ENCODE results near the gene MARCHF4.

DNA sequence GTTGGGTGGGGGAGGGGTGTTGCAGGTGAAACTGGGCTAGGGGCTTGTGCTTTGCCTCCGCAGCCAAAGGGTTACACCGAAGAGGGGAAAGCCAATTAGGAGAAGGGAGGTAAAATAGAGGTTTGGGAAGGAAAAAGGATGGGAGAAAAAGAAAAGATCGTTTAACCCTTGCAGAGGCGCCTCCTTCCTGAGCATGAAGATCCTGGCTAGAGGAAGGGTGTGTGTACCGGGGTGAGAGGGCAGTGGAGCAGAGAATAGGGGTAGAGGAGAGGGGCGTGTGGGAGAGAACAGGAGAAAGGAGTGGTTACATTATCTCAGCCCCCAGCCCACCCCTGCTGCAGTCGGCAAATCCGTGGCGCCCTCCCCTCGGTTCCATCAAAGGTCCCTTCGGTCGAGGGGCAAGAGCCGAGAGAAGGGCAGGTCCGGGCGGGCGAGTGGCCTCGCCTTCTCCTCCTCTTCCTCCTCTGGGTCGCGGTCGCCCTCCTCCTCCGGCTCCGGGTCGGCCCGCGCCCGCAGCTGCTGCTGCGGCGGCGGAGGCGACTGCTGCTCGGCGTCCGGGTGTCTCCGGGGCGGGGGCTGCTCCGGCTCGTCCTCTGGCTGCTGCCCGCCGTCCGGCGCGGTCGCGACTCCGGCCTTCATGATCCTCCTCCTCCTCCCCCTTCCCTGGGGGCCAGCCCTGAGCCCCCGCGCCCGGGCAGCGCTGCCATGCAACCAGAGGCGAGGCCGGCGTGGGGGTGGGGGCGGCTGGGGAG lies 1.1 kb downstream of the MARCHF4 start:
- TF ChIP-seq, protein P1, sequence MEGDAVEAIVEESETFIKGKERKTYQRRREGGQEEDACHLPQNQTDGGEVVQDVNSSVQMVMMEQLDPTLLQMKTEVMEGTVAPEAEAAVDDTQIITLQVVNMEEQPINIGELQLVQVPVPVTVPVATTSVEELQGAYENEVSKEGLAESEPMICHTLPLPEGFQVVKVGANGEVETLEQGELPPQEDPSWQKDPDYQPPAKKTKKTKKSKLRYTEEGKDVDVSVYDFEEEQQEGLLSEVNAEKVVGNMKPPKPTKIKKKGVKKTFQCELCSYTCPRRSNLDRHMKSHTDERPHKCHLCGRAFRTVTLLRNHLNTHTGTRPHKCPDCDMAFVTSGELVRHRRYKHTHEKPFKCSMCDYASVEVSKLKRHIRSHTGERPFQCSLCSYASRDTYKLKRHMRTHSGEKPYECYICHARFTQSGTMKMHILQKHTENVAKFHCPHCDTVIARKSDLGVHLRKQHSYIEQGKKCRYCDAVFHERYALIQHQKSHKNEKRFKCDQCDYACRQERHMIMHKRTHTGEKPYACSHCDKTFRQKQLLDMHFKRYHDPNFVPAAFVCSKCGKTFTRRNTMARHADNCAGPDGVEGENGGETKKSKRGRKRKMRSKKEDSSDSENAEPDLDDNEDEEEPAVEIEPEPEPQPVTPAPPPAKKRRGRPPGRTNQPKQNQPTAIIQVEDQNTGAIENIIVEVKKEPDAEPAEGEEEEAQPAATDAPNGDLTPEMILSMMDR (conservative IDR thresholded peaks at IDR 0.05; ENCODE audit: low read depth in 2 of 2) = no peak
- TF ChIP-seq EZH2 (IDR thresholded peaks at IDR 0.05; ENCODE audit: low read depth, unreplicated experiment) (no peak), POLR2AphosphoS5 (IDR thresholded peaks at IDR 0.05; ENCODE audit: low read depth) (no peak), CREB1 (CRISPR knock-in tag; IDR thresholded peaks at IDR 0.05; ENCODE audit: low read depth) (no peak), EZH2phosphoT487 (IDR thresholded peaks at IDR 0.05; ENCODE audit: unreplicated experiment) (no peak), ZNF331 (CRISPR knock-in tag; IDR thresholded peaks at IDR 0.05; ENCODE audit: low read depth) (no peak), JUNB (IDR thresholded peaks at IDR 0.05; ENCODE audit: unreplicated experiment) (no peak)
- TF ChIP-seq, protein P2, sequence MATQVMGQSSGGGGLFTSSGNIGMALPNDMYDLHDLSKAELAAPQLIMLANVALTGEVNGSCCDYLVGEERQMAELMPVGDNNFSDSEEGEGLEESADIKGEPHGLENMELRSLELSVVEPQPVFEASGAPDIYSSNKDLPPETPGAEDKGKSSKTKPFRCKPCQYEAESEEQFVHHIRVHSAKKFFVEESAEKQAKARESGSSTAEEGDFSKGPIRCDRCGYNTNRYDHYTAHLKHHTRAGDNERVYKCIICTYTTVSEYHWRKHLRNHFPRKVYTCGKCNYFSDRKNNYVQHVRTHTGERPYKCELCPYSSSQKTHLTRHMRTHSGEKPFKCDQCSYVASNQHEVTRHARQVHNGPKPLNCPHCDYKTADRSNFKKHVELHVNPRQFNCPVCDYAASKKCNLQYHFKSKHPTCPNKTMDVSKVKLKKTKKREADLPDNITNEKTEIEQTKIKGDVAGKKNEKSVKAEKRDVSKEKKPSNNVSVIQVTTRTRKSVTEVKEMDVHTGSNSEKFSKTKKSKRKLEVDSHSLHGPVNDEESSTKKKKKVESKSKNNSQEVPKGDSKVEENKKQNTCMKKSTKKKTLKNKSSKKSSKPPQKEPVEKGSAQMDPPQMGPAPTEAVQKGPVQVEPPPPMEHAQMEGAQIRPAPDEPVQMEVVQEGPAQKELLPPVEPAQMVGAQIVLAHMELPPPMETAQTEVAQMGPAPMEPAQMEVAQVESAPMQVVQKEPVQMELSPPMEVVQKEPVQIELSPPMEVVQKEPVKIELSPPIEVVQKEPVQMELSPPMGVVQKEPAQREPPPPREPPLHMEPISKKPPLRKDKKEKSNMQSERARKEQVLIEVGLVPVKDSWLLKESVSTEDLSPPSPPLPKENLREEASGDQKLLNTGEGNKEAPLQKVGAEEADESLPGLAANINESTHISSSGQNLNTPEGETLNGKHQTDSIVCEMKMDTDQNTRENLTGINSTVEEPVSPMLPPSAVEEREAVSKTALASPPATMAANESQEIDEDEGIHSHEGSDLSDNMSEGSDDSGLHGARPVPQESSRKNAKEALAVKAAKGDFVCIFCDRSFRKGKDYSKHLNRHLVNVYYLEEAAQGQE (IDR thresholded peaks at IDR 0.05; ENCODE audit: unreplicated experiment) = peak; percentile 13
